K562 (cell line): Measurements from ENCODE around the gene C19orf44.

Source experiments
- BMI1 ChIP-seq: fragments of 150-350 bp; IDR thresholded peaks from 2 replicates; pipeline ENCODE4 v1.6.1; 2014; ENCODE audit warnings: low read length
- NFIX ChIP-seq: fragments of 250-450 bp; sonication (Bioruptor Pico); IDR thresholded peaks from 2 replicates; pipeline ENCODE4 v1.4.0; 2020; ENCODE audit warnings: low read depth, mild to moderate bottlenecking, moderate library complexity
- RHOXF2B ChIP-seq: fragments of 250-450 bp; sonication (Bioruptor Pico); conservative IDR thresholded peaks from 2 replicates; pipeline ENCODE4 v1.5.1; 2021
- TCF7L2 ChIP-seq: fragments of 150-350 bp; IDR thresholded peaks from 2 replicates; pipeline ENCODE4 v1.6.1; 2016; ENCODE audit warnings: low read depth, mild to moderate bottlenecking, low read length, moderate library complexity
- TF ChIP-seq, protein P1 (sequence below): conservative IDR thresholded peaks from 2 replicates; pipeline ENCODE4 v1.6.1; 2011; ENCODE audit warnings: low read depth, mild to moderate bottlenecking, low read length; ENCODE audit not compliant: control insufficient read depth
- TF ChIP-seq, protein P2 (sequence below), 2 experiments: fragments of 450-650 bp; conservative IDR thresholded peaks; 2 replicates each; pipeline ENCODE4 v1.6.1; 2017; ENCODE audit warnings: mild to moderate bottlenecking in 2 of 2, moderate library complexity in 2 of 2

DNA sequence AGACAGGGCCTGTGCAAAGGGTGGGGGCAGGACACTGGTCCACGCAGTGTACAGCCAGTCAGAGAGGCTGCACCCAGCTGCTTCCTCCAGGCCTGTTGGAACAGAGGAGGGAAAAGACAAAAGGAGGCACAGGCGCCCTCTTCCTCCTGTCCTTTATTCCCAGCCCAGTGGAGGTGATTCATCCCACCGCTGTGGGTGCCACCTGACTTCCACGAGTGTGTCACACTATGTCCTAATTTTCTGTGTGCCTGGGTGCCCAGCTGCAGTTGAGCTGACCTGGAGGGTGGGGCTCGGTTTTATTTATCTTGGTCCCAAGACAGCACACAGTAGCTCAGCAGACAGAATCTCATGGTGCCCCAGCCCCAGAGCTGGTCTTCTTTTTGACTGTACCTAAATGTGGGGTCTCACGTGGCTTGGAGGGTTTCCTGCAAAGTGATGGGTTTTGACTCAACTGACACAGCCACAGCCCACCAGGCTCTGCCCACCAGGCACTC lies 33.4 kb upstream of the C19orf44 start:
- TF ChIP-seq NFIX (CRISPR knock-in tag) (no peak), BMI1 (no peak), TCF7L2 (no peak), RHOXF2B (CRISPR knock-in tag) (no peak)
- TF ChIP-seq, protein P1, sequence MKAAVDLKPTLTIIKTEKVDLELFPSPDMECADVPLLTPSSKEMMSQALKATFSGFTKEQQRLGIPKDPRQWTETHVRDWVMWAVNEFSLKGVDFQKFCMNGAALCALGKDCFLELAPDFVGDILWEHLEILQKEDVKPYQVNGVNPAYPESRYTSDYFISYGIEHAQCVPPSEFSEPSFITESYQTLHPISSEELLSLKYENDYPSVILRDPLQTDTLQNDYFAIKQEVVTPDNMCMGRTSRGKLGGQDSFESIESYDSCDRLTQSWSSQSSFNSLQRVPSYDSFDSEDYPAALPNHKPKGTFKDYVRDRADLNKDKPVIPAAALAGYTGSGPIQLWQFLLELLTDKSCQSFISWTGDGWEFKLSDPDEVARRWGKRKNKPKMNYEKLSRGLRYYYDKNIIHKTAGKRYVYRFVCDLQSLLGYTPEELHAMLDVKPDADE: no peak
- TF ChIP-seq, protein P2, sequence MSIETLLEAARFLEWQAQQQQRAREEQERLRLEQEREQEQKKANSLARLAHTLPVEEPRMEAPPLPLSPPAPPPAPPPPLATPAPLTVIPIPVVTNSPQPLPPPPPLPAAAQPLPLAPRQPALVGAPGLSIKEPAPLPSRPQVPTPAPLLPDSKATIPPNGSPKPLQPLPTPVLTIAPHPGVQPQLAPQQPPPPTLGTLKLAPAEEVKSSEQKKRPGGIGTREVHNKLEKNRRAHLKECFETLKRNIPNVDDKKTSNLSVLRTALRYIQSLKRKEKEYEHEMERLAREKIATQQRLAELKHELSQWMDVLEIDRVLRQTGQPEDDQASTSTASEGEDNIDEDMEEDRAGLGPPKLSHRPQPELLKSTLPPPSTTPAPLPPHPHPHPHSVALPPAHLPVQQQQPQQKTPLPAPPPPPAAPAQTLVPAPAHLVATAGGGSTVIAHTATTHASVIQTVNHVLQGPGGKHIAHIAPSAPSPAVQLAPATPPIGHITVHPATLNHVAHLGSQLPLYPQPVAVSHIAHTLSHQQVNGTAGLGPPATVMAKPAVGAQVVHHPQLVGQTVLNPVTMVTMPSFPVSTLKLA (conservative IDR thresholded peaks at IDR 0.05): no peak
